ENCODE results near the gene CUEDC1. TPM values are rescaled to one million over a fixed set of nuclear protein-coding genes. Genes with fewer than 3 reads are reported as not detected.

Gene CUEDC1
- total RNA-seq, 1 experiment from 2014 or later, result 27.5 TPM

DNA sequence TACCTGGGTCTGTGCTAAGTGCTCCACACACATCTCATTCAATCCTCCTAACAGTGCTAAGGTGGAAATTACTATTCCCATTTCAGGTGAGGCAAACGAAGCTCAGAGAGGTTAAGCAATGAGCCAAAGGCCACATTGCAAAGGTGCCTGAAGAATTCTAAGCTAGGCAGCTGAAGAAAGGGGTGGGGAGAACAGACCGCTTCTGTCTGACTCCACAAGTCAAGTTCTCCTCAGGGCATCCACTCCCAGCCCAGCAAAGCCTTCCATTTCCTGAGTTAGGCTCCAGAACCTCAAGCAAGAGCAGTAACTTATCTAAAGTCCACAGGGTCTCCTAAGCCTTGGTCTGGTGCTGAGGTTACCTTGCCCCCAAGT, 78.4 kb downstream of the CUEDC1 start:
- Histone ChIP-seq H3K4me1 (peaks cover 44% of the 10 kb centered on the region), H3K9me3 (no peaks in the 10 kb centered on the region), H3K27me3 (replicated peaks; ENCODE audit: control insufficient read depth, insufficient read depth, low read length) (no peaks in the 10 kb centered on the region), H3K36me3 (ENCODE audit: control insufficient read depth, insufficient read depth, low read length) (peaks cover 1% of the 10 kb centered on the region; the same call in 1 of the 2 replicates), H3K4me3 (ENCODE audit: low read depth, low read length) (no peak overlapping the region)
- intact Hi-C loops (cut with micrococcal nuclease; ENCODE audit: unreplicated experiment), result no loop called here
- TF ChIP-seq, protein P1, sequence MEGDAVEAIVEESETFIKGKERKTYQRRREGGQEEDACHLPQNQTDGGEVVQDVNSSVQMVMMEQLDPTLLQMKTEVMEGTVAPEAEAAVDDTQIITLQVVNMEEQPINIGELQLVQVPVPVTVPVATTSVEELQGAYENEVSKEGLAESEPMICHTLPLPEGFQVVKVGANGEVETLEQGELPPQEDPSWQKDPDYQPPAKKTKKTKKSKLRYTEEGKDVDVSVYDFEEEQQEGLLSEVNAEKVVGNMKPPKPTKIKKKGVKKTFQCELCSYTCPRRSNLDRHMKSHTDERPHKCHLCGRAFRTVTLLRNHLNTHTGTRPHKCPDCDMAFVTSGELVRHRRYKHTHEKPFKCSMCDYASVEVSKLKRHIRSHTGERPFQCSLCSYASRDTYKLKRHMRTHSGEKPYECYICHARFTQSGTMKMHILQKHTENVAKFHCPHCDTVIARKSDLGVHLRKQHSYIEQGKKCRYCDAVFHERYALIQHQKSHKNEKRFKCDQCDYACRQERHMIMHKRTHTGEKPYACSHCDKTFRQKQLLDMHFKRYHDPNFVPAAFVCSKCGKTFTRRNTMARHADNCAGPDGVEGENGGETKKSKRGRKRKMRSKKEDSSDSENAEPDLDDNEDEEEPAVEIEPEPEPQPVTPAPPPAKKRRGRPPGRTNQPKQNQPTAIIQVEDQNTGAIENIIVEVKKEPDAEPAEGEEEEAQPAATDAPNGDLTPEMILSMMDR (IDR thresholded peaks at IDR 0.05; ENCODE audit: insufficient read depth in 1 of 2, low read depth in 1 of 2, low read length in 1 of 2, severe bottlenecking in 1 of 2, unreplicated experiment in 1 of 2), result no peak
- H3K27me3 Mint-ChIP-seq (ENCODE audit: insufficient read depth, unreplicated experiment), result no peaks in the 10 kb centered on the region
- H3K9me3 Mint-ChIP-seq (ENCODE audit: unreplicated experiment), result no peaks in the 10 kb centered on the region
- POLR2A ChIA-PET, result no interaction called here
- H3K27ac Mint-ChIP-seq (ENCODE audit: unreplicated experiment), result peak overlapping the region; percentile 89
- H3K4me3 Mint-ChIP-seq (ENCODE audit: unreplicated experiment), result no peak overlapping the region
- CTCF ChIA-PET, result interaction anchor here (0.8 to 2.5 kb wide), 2 partner anchors 16 to 123 kb away, joined by 3 to 16 read pairs; no protein-coding TSS in a partner anchor
- H3K36me3 Mint-ChIP-seq (ENCODE audit: insufficient read depth, unreplicated experiment), result peaks cover 6% of the 10 kb centered on the region
- no TSS peak for BruUV-seq (replicated peaks)
- H3K4me1 Mint-ChIP-seq (ENCODE audit: low read depth, unreplicated experiment), result peaks cover 49% of the 10 kb centered on the region
- DNase-seq, result no peak

DNA sequence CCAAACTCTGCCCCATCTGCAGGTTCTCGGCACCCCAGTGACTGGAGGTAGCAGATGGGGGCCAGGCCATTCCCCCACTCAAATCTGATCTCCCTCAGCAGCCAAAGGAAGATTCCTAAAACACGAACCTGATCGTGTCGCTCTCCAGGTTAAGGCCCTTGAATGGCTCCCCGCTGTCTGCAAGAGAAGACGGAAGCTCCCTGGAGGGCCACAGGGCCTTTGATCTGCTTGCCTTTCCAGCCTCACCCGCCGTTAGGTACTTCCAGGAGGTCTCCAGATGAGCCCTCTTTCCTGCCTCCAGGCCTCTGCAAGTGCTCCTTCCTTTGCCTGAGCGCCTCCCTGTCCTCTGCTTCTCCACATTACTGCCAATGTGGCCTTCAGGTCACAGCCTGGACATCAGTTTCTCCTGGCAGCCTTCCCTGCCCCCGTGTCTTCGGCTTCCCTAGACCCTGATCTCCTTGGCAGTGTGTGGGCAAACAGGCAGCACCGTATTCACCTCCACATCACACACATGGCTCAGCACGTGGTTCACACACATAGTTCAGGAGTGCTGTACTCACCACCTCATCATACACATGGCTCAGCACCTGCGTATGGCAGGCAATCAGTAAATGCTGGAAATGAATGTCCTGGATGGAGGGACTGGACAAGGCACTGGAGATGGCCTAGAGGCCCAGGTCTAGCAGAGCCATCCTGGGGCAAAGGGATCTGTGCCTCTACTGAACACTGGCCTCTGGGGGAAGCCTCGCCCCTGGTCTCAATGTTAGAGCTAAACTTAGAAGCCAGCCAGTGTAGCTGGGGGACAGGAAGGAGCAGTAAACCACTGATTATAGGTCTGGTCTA, 79.0 kb downstream of the CUEDC1 start:
- Histone ChIP-seq H3K4me3 (ENCODE audit: low read depth, low read length) (no peak overlapping the region), H3K9me3 (no peaks in the 10 kb centered on the region), H3K4me1 (peaks cover 39% of the 10 kb centered on the region), H3K36me3 (ENCODE audit: control insufficient read depth, insufficient read depth, low read length) (peaks cover 1% of the 10 kb centered on the region; the same call in 1 of the 2 replicates), H3K27me3 (replicated peaks; ENCODE audit: control insufficient read depth, insufficient read depth, low read length) (no peaks in the 10 kb centered on the region)
- CTCF ChIA-PET, result interaction anchor here (0.6 to 2.5 kb wide), 14 partner anchors 14 to 123 kb away, joined by 3 to 16 read pairs (median 4); partner anchors contain the start of gene CUEDC1
- H3K36me3 Mint-ChIP-seq (ENCODE audit: insufficient read depth, unreplicated experiment), result peaks cover 6% of the 10 kb centered on the region
- TF ChIP-seq, protein P1 (IDR thresholded peaks at IDR 0.05; ENCODE audit: insufficient read depth in 1 of 2, low read depth in 1 of 2, low read length in 1 of 2, severe bottlenecking in 1 of 2, unreplicated experiment in 1 of 2), result no peak
- no TSS peak for BruUV-seq (replicated peaks)
- H3K27me3 Mint-ChIP-seq (ENCODE audit: insufficient read depth, unreplicated experiment), result no peaks in the 10 kb centered on the region
- intact Hi-C loops (cut with micrococcal nuclease; ENCODE audit: unreplicated experiment), result no loop called here
- H3K27ac Mint-ChIP-seq (ENCODE audit: unreplicated experiment), result peak overlapping the region; percentile 89
- peaks cover 43% of the 10 kb centered on the region for H3K4me1 Mint-ChIP-seq (ENCODE audit: low read depth, unreplicated experiment)
- no peak overlapping the region for H3K4me3 Mint-ChIP-seq (ENCODE audit: unreplicated experiment)
- H3K9me3 Mint-ChIP-seq (ENCODE audit: unreplicated experiment), result no peaks in the 10 kb centered on the region
- DNase-seq, result no peak
- POLR2A ChIA-PET, result interaction anchor here (0.6 to 1.2 kb wide), 7 partner anchors 10 to 207 kb away, joined by 3 to 5 read pairs (median 4); partner anchors contain the start of genes CUEDC1 and SRSF1

DNA sequence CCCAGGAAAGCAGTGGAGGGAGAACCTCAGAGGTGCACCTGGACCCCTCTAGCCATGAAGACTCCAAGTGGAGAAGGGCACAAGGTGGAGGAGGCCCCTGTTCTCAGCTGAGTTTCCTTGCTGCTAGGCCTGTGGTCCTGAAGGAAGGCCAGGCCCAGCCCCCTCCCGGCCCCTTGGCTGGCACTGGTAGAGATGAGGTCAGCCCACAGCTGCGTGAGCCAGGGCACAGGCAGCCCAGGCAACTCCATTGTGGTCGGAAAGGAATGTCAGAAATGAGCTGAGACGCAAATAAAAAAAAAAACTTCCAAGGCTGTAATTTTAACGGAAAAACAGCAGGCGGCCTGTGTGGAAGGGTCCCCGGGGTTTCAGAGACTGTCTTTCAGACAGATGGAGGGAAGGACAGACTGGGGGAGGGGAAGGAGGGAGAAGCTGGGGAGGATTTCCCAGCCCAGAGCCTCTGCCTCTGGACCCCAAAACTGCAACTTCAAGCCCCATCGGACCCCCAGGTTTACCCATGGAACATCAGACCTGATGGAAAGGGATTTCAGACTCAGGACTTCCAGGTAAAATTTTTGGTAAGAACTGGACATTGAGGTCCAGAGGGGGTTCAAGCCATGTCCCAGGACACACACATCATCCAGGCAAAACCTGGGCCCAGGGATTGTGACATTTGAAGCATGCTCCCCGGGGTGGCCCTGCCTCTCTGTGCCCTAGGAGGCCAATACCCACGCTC, 79.8 kb downstream of the CUEDC1 start:
- DNase-seq, result peak; percentile 72 to 76
- Histone ChIP-seq H3K27me3 (replicated peaks; ENCODE audit: control insufficient read depth, insufficient read depth, low read length) (no peaks in the 10 kb centered on the region), H3K4me1 (peaks cover 34% of the 10 kb centered on the region), H3K4me3 (ENCODE audit: low read depth, low read length) (no peak overlapping the region), H3K9me3 (no peaks in the 10 kb centered on the region), H3K36me3 (ENCODE audit: control insufficient read depth, insufficient read depth, low read length) (peaks cover 1% of the 10 kb centered on the region; the same call in 1 of the 2 replicates)
- no peaks in the 10 kb centered on the region for H3K36me3 Mint-ChIP-seq (ENCODE audit: insufficient read depth, unreplicated experiment)
- TF ChIP-seq, protein P1 (IDR thresholded peaks at IDR 0.05; ENCODE audit: insufficient read depth in 1 of 2, low read depth in 1 of 2, low read length in 1 of 2, severe bottlenecking in 1 of 2, unreplicated experiment in 1 of 2), result peak; percentile 33 to 36
- peak overlapping the region; percentile 89 for H3K27ac Mint-ChIP-seq (ENCODE audit: unreplicated experiment)
- intact Hi-C loops (cut with micrococcal nuclease; ENCODE audit: unreplicated experiment), result loop anchor here (1.0 kb wide), 3 partner anchors 17 to 120 kb away; no protein-coding TSS in a partner anchor
- peaks cover 35% of the 10 kb centered on the region for H3K4me1 Mint-ChIP-seq (ENCODE audit: low read depth, unreplicated experiment)
- no peaks in the 10 kb centered on the region for H3K27me3 Mint-ChIP-seq (ENCODE audit: insufficient read depth, unreplicated experiment)
- ChIA-PET CTCF (interaction anchor here (0.6 to 2.5 kb wide), 13 partner anchors 13 to 124 kb away, joined by 3 to 16 read pairs (median 4); partner anchors contain the start of gene CUEDC1), POLR2A (interaction anchor here (0.6 to 1.2 kb wide), 8 partner anchors 9 to 207 kb away, joined by 3 to 6 read pairs (median 4); partner anchors contain the start of genes CUEDC1 and SRSF1)
- H3K4me3 Mint-ChIP-seq (ENCODE audit: unreplicated experiment), result no peak overlapping the region
- no peaks in the 10 kb centered on the region for H3K9me3 Mint-ChIP-seq (ENCODE audit: unreplicated experiment)
- BruUV-seq (replicated peaks), result no TSS peak

All from Caco-2 (cell line).